Choroid plexus epithelial cell (primary cell): ENCODE measurements around the gene PROCA1.
"Not testable (repeated sequence)": the region's sequence is repeated elsewhere in the genome, so short reads cannot be mapped to it uniquely, and the experiment has no call there.

ENCODE experiments used
- DNase-seq: peaks from one replicate; pipeline ENCODE4 v3.0.0-alpha.2; 2010; ENCODE audit warnings: low read depth
- H3K4me3 ChIP-seq: 2 replicates; pipeline ENCODE4 v1.5.1; 2011; ENCODE audit warnings: low read depth, mild to moderate bottlenecking, control low read depth, low read length, moderate library complexity
- TF ChIP-seq, protein P1 (sequence below): conservative IDR thresholded peaks from 2 replicates; pipeline ENCODE4 v1.5.1; 2011; ENCODE audit warnings: low read depth, mild to moderate bottlenecking, control low read depth, inconsistent platforms, low read length, moderate library complexity

Gene PROCA1

DNA sequence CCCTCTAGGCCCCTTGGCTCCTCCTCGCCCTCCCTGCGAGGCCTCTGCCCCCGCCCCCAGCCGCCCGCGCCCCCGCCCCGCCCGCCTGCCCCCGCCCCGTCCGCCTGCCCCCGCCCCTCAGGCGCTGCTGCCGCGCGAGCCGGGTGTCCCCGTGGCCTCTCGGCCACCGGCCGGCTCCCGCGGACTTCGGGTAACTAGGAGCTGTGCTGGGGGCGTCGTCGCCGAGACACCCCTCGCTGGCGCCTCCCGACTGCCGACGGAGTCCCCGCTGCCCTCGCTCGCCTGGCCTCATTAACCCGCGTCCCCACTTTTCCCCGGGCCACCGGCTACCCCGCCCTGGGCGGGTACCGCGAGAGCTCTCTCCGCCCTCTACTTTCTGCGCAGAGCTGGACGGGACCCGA, 14.5 kb upstream of the PROCA1 start, which contains the start of gene TLCD1:
TSS of gene TLCD1 (minus strand) at position 8 of the 401 bp plus-strand sequence. CDS start 136 bp downstream, outside the sequence.
- DNase-seq: peak; percentile 35
- TF ChIP-seq, protein P1, sequence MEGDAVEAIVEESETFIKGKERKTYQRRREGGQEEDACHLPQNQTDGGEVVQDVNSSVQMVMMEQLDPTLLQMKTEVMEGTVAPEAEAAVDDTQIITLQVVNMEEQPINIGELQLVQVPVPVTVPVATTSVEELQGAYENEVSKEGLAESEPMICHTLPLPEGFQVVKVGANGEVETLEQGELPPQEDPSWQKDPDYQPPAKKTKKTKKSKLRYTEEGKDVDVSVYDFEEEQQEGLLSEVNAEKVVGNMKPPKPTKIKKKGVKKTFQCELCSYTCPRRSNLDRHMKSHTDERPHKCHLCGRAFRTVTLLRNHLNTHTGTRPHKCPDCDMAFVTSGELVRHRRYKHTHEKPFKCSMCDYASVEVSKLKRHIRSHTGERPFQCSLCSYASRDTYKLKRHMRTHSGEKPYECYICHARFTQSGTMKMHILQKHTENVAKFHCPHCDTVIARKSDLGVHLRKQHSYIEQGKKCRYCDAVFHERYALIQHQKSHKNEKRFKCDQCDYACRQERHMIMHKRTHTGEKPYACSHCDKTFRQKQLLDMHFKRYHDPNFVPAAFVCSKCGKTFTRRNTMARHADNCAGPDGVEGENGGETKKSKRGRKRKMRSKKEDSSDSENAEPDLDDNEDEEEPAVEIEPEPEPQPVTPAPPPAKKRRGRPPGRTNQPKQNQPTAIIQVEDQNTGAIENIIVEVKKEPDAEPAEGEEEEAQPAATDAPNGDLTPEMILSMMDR: no peak
- H3K4me3 ChIP-seq: peak within 1 kb of the TSS; percentile 69

DNA sequence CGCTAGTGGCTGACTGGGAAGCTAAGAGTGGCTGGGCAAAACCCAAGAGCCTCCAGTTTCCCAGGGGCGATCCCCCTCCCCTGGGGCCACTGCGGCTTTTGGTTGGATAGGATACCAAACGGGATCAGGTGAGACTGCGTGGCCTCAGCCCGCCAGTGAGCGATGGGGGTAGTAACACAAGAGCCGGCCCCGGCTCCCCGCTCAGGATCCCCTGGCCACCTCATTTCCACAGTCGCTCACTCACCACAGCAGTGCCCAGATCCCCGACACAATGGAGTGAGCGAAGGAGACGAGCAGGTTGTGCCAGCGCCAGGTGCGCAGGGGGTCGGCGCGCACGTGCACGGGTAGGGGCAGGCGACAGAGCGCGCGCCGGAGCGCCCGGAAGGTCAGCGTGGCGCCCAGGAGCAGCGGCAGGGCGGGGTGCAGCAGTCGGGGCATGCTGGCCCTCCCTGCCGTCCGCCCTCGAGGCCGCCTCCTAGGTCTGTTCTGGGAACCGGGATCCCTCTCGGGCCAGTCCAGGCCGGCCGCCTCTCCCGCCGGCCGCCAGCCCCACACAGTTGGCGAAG, 14.1 kb upstream of the PROCA1 start:
- H3K4me3 ChIP-seq: peak overlapping the region; percentile 69
- TF ChIP-seq, protein P1: no peak
- DNase-seq: peak; percentile 65

DNA sequence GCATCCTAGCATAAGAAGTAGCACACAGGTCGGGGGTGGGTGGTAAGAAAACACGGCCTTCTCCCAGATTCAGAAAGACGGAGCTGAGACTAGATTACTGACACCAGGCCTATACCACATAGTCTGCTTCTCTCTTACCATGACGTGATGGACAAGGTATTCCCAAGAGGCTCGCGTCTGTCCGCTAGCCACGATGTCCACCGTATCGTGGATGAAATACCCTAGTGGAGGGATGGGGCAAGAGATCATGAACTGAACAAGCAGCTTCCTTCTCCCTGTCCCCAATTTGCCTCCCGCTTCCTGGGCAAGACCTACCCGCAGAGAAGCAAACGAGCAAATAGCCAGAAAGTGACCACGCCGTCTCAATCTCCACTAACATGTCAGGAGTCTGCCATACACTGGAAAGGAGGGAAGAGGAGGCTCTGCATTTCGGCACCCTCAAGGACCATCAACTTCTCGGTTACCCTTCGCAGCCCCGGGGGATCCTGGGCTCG, 13.5 kb upstream of the PROCA1 start:
- TF ChIP-seq, protein P1: peak; percentile 5
- H3K4me3 ChIP-seq: peak overlapping the region; percentile 69
- DNase-seq: peak; percentile 58

- TF ChIP-seq, protein P1: no peak
- DNase-seq: no peak
- peak overlapping the region; percentile 69 for H3K4me3 ChIP-seq
Observed at GRCh38 chr17:28724500-28725165, 12.9 kb upstream of the PROCA1 start.

DNA sequence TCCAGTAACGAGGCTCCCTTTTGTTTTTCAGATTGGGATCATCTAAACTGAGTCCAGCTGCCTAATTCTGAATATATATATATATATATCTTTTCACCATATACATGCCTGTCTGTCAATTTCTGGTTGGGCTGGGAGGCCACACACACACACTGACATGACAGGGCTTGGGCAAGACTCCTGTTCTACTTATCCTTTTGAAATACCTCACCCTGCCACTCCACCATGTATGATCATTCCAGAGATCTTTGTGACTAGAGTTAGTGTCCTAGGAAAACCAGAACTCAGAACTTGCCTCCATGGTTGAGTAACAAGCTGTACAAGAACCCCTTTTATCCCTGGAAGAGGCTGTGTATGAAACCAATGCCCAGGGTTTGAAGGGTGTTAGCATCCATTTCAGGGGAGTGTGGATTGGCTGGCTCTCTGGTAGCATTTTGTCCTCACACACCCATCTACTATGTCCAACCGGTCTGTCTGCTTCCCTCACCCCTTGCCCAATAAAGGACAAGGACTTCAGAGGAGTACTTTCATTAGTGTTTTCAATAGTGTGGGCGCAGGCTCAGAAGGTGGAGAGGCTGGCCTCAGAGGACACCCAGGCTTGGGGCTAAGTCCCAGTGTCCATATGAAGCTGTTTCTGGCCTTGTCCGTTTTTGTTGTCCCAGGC, 12.3 kb upstream of the PROCA1 start:
- H3K4me3 ChIP-seq, DNase-seq: not testable (repeated sequence)

DNA sequence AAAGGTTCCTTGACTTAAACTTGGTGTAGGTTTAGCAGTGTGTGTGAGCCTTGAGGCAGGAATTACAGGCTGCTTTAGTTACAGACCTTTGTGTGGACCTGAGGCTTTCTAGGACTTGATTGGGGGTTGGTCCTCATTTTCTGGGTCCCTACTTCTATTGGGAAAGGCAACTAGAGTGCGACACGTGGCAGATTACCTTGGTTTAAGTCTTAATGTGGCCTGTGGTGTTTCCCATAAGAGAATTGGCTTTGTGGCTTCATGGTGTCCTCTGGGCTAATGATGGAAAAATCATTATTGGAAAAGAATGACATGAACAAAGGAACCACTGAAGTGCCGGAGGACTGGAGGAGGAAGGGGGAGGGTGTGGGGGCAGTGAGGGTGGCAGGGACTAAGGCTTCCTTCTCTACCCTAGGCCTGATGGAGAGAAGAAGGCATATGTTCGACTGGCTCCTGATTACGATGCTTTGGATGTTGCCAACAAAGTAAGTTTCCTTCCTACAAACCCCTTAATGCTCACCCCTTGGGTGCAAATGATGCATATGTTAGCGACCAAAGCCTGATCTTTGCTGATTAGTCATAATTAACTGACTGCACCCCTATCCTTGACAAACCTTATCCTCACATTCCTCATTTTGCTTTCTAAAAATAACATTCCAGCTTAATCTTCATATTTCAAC, 11.6 kb upstream of the PROCA1 start:
- H3K4me3 ChIP-seq: no peak overlapping the region

More for the DNA sequence above, 11.6 kb upstream of the PROCA1 start:
- TF ChIP-seq, protein P1: no peak
- DNase-seq: no peak
